T-helper 1 cell treated with Interleukin-12 subunit alpha and Interleukin-12 subunit beta and Interleukin-4 antibody, amounts not matched to agents 30 μg/mL and 1 μg/mL, for 36 hours (primary cell): Measurements from ENCODE around the gene DOCK7.
"Not testable (repeated sequence)": the region's sequence is repeated elsewhere in the genome, so short reads cannot be mapped to it uniquely, and the experiment has no call there.

Source experiments
- H3K27ac Mint-ChIP-seq: one replicate; pipeline ENCODE4 v1.8.0; 2021; ENCODE audit warnings: mild to moderate bottlenecking, mixed read lengths
- H3K27me3 Mint-ChIP-seq: one replicate; pipeline ENCODE4 v1.8.0; 2021; ENCODE audit warnings: low read depth, mixed read lengths
- H3K36me3 Mint-ChIP-seq: one replicate; pipeline ENCODE4 v1.8.0; 2021; ENCODE audit warnings: low read depth, mixed read lengths
- H3K4me1 Mint-ChIP-seq: one replicate; pipeline ENCODE4 v1.8.0; 2021; ENCODE audit warnings: low read depth, mixed read lengths
- H3K4me3 Mint-ChIP-seq: one replicate; pipeline ENCODE4 v1.8.0; 2021; ENCODE audit warnings: mild to moderate bottlenecking, moderate library complexity, mixed read lengths
- H3K9me3 Mint-ChIP-seq: one replicate; pipeline ENCODE4 v1.8.0; 2021; ENCODE audit warnings: mixed read lengths

Gene DOCK7

GRCh38 chr1:62571517-62571916 is 116.7 kb downstream of the DOCK7 start:
- not testable (repeated sequence) for H3K4me1 Mint-ChIP-seq, H3K4me3 Mint-ChIP-seq, H3K27ac Mint-ChIP-seq, H3K36me3 Mint-ChIP-seq, H3K27me3 Mint-ChIP-seq
- H3K9me3 Mint-ChIP-seq, result peaks cover 13% of the 10 kb centered on the region

- H3K27ac Mint-ChIP-seq, H3K27me3 Mint-ChIP-seq, H3K4me1 Mint-ChIP-seq, H3K36me3 Mint-ChIP-seq, H3K4me3 Mint-ChIP-seq: not testable (repeated sequence)
- peaks cover 13% of the 10 kb centered on the region for H3K9me3 Mint-ChIP-seq
Measured at GRCh38 chr1:62567926-62568325, 120.3 kb downstream of the DOCK7 start.

- not testable (repeated sequence) for H3K4me1 Mint-ChIP-seq, H3K36me3 Mint-ChIP-seq, H3K4me3 Mint-ChIP-seq, H3K27ac Mint-ChIP-seq, H3K27me3 Mint-ChIP-seq
- peaks cover 13% of the 10 kb centered on the region for H3K9me3 Mint-ChIP-seq
Measured at GRCh38 chr1:62567182-62567581, 121.0 kb downstream of the DOCK7 start.

GRCh38 chr1:62561306-62561705 is 126.9 kb downstream of the DOCK7 start:
- Mint-ChIP-seq H3K4me1 (no peaks in the 10 kb centered on the region), H3K27me3 (no peaks in the 10 kb centered on the region), H3K9me3 (no peaks in the 10 kb centered on the region), H3K27ac (no peak overlapping the region), H3K4me3 (no peak overlapping the region), H3K36me3 (no peaks in the 10 kb centered on the region)

- no peaks in the 10 kb centered on the region for H3K9me3 Mint-ChIP-seq
- no peak overlapping the region for H3K27ac Mint-ChIP-seq
- H3K27me3 Mint-ChIP-seq, result no peaks in the 10 kb centered on the region
Measured at GRCh38 chr1:62544570-62544969, 143.6 kb downstream of the DOCK7 start.

GRCh38 chr1:62541048-62541447 is 147.1 kb downstream of the DOCK7 start:
- Mint-ChIP-seq H3K9me3 (no peaks in the 10 kb centered on the region), H3K4me1 (no peaks in the 10 kb centered on the region), H3K36me3 (no peaks in the 10 kb centered on the region), H3K4me3 (no peak overlapping the region), H3K27ac (no peak overlapping the region), H3K27me3 (no peaks in the 10 kb centered on the region)

More at GRCh38 chr1:62544570-62544969, 143.6 kb downstream of the DOCK7 start:
- H3K4me3 Mint-ChIP-seq, result no peak overlapping the region
- H3K36me3 Mint-ChIP-seq, result no peaks in the 10 kb centered on the region
- H3K4me1 Mint-ChIP-seq, result no peaks in the 10 kb centered on the region

- H3K36me3 Mint-ChIP-seq, result no peaks in the 10 kb centered on the region
- no peaks in the 10 kb centered on the region for H3K9me3 Mint-ChIP-seq
- H3K27ac Mint-ChIP-seq, result no peak overlapping the region
- H3K4me1 Mint-ChIP-seq, result no peaks in the 10 kb centered on the region
- no peak overlapping the region for H3K4me3 Mint-ChIP-seq
- no peaks in the 10 kb centered on the region for H3K27me3 Mint-ChIP-seq
Measured at GRCh38 chr1:62539028-62539447, 149.1 kb downstream of the DOCK7 start.

GRCh38 chr1:62536865-62537264 is 151.3 kb downstream of the DOCK7 start:
- Mint-ChIP-seq H3K9me3 (no peaks in the 10 kb centered on the region), H3K27ac (no peak overlapping the region), H3K27me3 (no peaks in the 10 kb centered on the region), H3K36me3 (no peaks in the 10 kb centered on the region), H3K4me3 (no peak overlapping the region), H3K4me1 (no peaks in the 10 kb centered on the region)

- Mint-ChIP-seq H3K27me3 (no peaks in the 10 kb centered on the region), H3K36me3 (no peaks in the 10 kb centered on the region), H3K4me1 (no peaks in the 10 kb centered on the region), H3K27ac (no peak overlapping the region), H3K4me3 (no peak overlapping the region), H3K9me3 (no peaks in the 10 kb centered on the region)
Measured at GRCh38 chr1:62530516-62531154, 157.6 kb downstream of the DOCK7 start.

- H3K27me3 Mint-ChIP-seq, result no peaks in the 10 kb centered on the region
- no peak overlapping the region for H3K4me3 Mint-ChIP-seq
- no peaks in the 10 kb centered on the region for H3K36me3 Mint-ChIP-seq
Measured at GRCh38 chr1:62529227-62529626, 159.0 kb downstream of the DOCK7 start.

GRCh38 chr1:62528015-62528414 is 160.2 kb downstream of the DOCK7 start:
- Mint-ChIP-seq H3K27me3 (no peaks in the 10 kb centered on the region), H3K9me3 (no peaks in the 10 kb centered on the region), H3K27ac (no peak overlapping the region), H3K4me1 (no peaks in the 10 kb centered on the region), H3K4me3 (no peak overlapping the region), H3K36me3 (no peaks in the 10 kb centered on the region)

More at GRCh38 chr1:62529227-62529626, 159.0 kb downstream of the DOCK7 start:
- H3K27ac Mint-ChIP-seq, result no peak overlapping the region
- no peaks in the 10 kb centered on the region for H3K4me1 Mint-ChIP-seq
- no peaks in the 10 kb centered on the region for H3K9me3 Mint-ChIP-seq

GRCh38 chr1:62527346-62527745 is 160.8 kb downstream of the DOCK7 start:
- H3K4me1 Mint-ChIP-seq, H3K36me3 Mint-ChIP-seq, H3K9me3 Mint-ChIP-seq, H3K4me3 Mint-ChIP-seq, H3K27me3 Mint-ChIP-seq, H3K27ac Mint-ChIP-seq: not testable (repeated sequence)

- Mint-ChIP-seq H3K4me1 (no peaks in the 10 kb centered on the region), H3K36me3 (peaks cover 1% of the 10 kb centered on the region), H3K4me3 (no peak overlapping the region), H3K9me3 (peaks cover 4% of the 10 kb centered on the region), H3K27me3 (no peaks in the 10 kb centered on the region), H3K27ac (no peak overlapping the region)
Measured at GRCh38 chr1:62523860-62524259, 164.3 kb downstream of the DOCK7 start.

- peaks cover 4% of the 10 kb centered on the region for H3K9me3 Mint-ChIP-seq
- peaks cover 1% of the 10 kb centered on the region for H3K36me3 Mint-ChIP-seq
- H3K4me1 Mint-ChIP-seq, result no peaks in the 10 kb centered on the region
- H3K27me3 Mint-ChIP-seq, result no peaks in the 10 kb centered on the region
- no peak overlapping the region for H3K27ac Mint-ChIP-seq
- no peak overlapping the region for H3K4me3 Mint-ChIP-seq
Measured at GRCh38 chr1:62516600-62516999, 171.6 kb downstream of the DOCK7 start.

- H3K4me1 Mint-ChIP-seq, result no peaks in the 10 kb centered on the region
Measured at GRCh38 chr1:62514746-62515423, 173.3 kb downstream of the DOCK7 start.

More at GRCh38 chr1:62514746-62515423, 173.3 kb downstream of the DOCK7 start:
- Mint-ChIP-seq H3K9me3 (peaks cover 4% of the 10 kb centered on the region), H3K4me3 (no peak overlapping the region), H3K27ac (no peak overlapping the region), H3K36me3 (peaks cover 1% of the 10 kb centered on the region), H3K27me3 (no peaks in the 10 kb centered on the region)
